Spleen (tissue), 11 donors: ENCODE measurements around the gene SNX5. TPM values are rescaled to one million over a fixed set of nuclear protein-coding genes. Genes with fewer than 3 reads are reported as not detected.
A peak's percentile ranks its signal among the peaks of the same experiment; 100 is the strongest.

Experiments used
- DNase-seq: peaks from one replicate; pipeline ENCODE4 v3.0.0-alpha.2; 2020
- H3K27ac ChIP-seq, 8 donors: fragments of 200-600 bp; sonication (generic) in 7 of 8; 1 replicate in 4 of 8; 2 replicates in 4 of 8; pipeline versions ENCODE4 v1.5.0 to v1.8.0; 2016 to 2021; ENCODE audit warnings: inconsistent platforms in 4 of 8, mild to moderate bottlenecking in 4 of 8, moderate library complexity in 1 of 8
- H3K27me3 ChIP-seq, 7 donors: fragments of 200-600 bp; sonication (generic) in 6 of 7; replicated peaks in 1 of 7; 1 replicate in 4 of 7; 2 replicates in 3 of 7; pipeline versions ENCODE4 v1.5.0 to v1.8.0; 2016 to 2021; ENCODE audit warnings: inconsistent platforms in 3 of 7, mild to moderate bottlenecking in 1 of 7
- H3K36me3 ChIP-seq, 6 donors: fragments of 200-600 bp; sonication (generic) in 5 of 6; 1 replicate in 4 of 6; 2 replicates in 2 of 6; pipeline versions ENCODE4 v1.5.0 to v1.8.0; 2016 to 2021; ENCODE audit warnings: inconsistent platforms in 2 of 6
- H3K4me1 ChIP-seq, 6 donors: fragments of 200-600 bp; sonication (generic) in 5 of 6; 1 replicate in 3 of 6; 2 replicates in 3 of 6; pipeline versions ENCODE4 v1.5.0 to v1.8.0; 2016 to 2021; ENCODE audit warnings: inconsistent platforms in 3 of 6
- H3K4me3 ChIP-seq, 8 donors: fragments of 200-600 bp; sonication (generic) in 7 of 8; 1 replicate in 4 of 8; 2 replicates in 4 of 8; pipeline versions ENCODE4 v1.5.0 to v1.8.0; 2016 to 2021; ENCODE audit warnings: inconsistent platforms in 4 of 8, mild to moderate bottlenecking in 4 of 8, moderate library complexity in 2 of 8
- H3K9me3 ChIP-seq, 8 donors: fragments of 200-600 bp; sonication (generic) in 7 of 8; 1 replicate in 4 of 8; 2 replicates in 4 of 8; pipeline versions ENCODE4 v1.5.0 to v1.8.0; 2016 to 2021; ENCODE audit warnings: inconsistent platforms in 4 of 8
- CTCF ChIP-seq, 11 experiments: fragments of 200-600 bp in 7 of 11; fragments of 450-650 bp in 4 of 11; sonication (generic) in 4 of 11; IDR thresholded peaks in 8 of 11; conservative IDR thresholded peaks in 3 of 11; 1 replicate in 7 of 11; 2 replicates in 4 of 11; pipeline versions ENCODE4 v1.4.0 to v1.8.0; 2016 to 2021; ENCODE audit warnings: antibody characterized with exemption in 11 of 11, inconsistent platforms in 4 of 11, mild to moderate bottlenecking in 1 of 11
- POLR2A ChIP-seq, 3 donors: fragments of 450-650 bp; IDR thresholded peaks; one replicate each; pipeline ENCODE4 v1.5.1; 2017; ENCODE audit warnings: antibody characterized with exemption in 3 of 3, mild to moderate bottlenecking in 1 of 3
- POLR2AphosphoS5 ChIP-seq, 3 donors: sonication (generic); formaldehyde crosslinking; IDR thresholded peaks; one replicate each; pipeline ENCODE4 v1.5.1; 2017; ENCODE audit warnings: antibody characterized with exemption in 3 of 3
- whole genome bisulfite sequencing, 5 donors: extraction: QIAGEN DNeasy Blood & Tissue Kit in 3 of 5; methylation state at CpG; one replicate each; pipeline versions ENCODE4 v1.1.5 to v1.1.7; 2013 to 2018; 5-methylcytosine and 5-hydroxymethylcytosine counted together
- intact Hi-C: fragments of 100-400 bp; cut with DNase I; formaldehyde crosslinking; loops from one replicate; pipeline ENCODE4 v1.15.0; 2023; ENCODE audit warnings: low total_unique reads
- polyA plus RNA-seq, 3 donors: library from polyadenylated mRNA; stranded (reverse); fragments of 200-250 nt; gene quantifications; one replicate each; pipeline ENCODE4 v1.2.1, GENCODE V29; 2013
- total RNA-seq, 7 donors: library from RNA; depleted of rRNA in 3 of 7; stranded (reverse); fragments of >200 nt in 3 of 7; fragmentation: NEBNext Ultra II Directional in 4 of 7; extraction: Animal tissue kit (Norgen Biotek cat#: 25700) in 4 of 7; gene quantifications; one replicate each; pipeline versions ENCODE4 v1.1.0 to v1.2.1, GENCODE V29; 2016 to 2021
- donor health status: healthy with polysubstance abuse.
- donor health status: DM: no; HTN: no; CAD: no; lungs with moderate emphysema.
- donor health status: DM: no; HTN: no; CAD: no.
- donor health status: Bipolar disorder and iron deficiency.
- donor health status: healthy.
- donor health status: DM: no; HTN: no; CAD: no.
- donor health status: DM: yes; HTN: yes; CAD: no.

SNX5 gene
- total and polyA plus RNA-seq, 10 donors = 126 to 261 (median 175) TPM

GRCh38 chr20:17967521-17968365, 851 bp downstream of the SNX5 start:
- no peaks in the 10 kb centered on the region for H3K27me3 ChIP-seq
- DNase-seq = no peak
- intact Hi-C loops = no loop called here
- no peaks in the 10 kb centered on the region for H3K36me3 ChIP-seq
- H3K27ac ChIP-seq = peak overlapping the region; percentile 95 to 99 (median 98)
- H3K9me3 ChIP-seq = no peaks in the 10 kb centered on the region
- peak overlapping the region; percentile 76 to 94 (median 86) for H3K4me3 ChIP-seq
- TF ChIP-seq POLR2A (IDR thresholded peaks at IDR 0.05) (peak in 1 of 3 donors; percentile 16), CTCF (IDR thresholded peaks at IDR 0.05 in 8 of 11, conservative IDR thresholded peaks at IDR 0.05 in 3 of 11) (no peak), POLR2AphosphoS5 (IDR thresholded peaks at IDR 0.05) (no peak)
- WGBS, 5 donors = 0 to 1% (median 0%) methylated on average over 27 to 41 of the region's 41 CpGs
- peaks cover 31 to 85% (median 75%) of the 10 kb centered on the region in 6 donors for H3K4me1 ChIP-seq

GRCh38 chr20:17966432-17967310, 1.9 kb downstream of the SNX5 start:
- Histone ChIP-seq H3K27ac (peak overlapping the region; percentile 95 to 99 (median 98)), H3K4me3 (peak overlapping the region; percentile 76 to 94 (median 86)), H3K27me3 (no peaks in the 10 kb centered on the region), H3K9me3 (no peaks in the 10 kb centered on the region), H3K4me1 (peaks cover 30 to 85% (median 75%) of the 10 kb centered on the region in 6 donors), H3K36me3 (no peaks in the 10 kb centered on the region)
- TF ChIP-seq CTCF (IDR thresholded peaks at IDR 0.05 in 8 of 11, conservative IDR thresholded peaks at IDR 0.05 in 3 of 11) (peak in 8 of 11 experiments; percentile 22 to 54 (median 40)), POLR2A (IDR thresholded peaks at IDR 0.05) (no peak)
- WGBS, 5 donors = 2 to 4% (median 3%) methylated on average over 9 of the region's 9 CpGs
- intact Hi-C loops = no loop called here
- no peak for DNase-seq

GRCh38 chr20:17965042-17965697, 3.4 kb downstream of the SNX5 start:
- peaks cover 41 to 85% (median 75%) of the 10 kb centered on the region in 6 donors for H3K4me1 ChIP-seq

More at GRCh38 chr20:17965042-17965697, 3.4 kb downstream of the SNX5 start:
- H3K4me3 ChIP-seq = peak overlapping the region in 7 of 8 donors; percentile 76 to 94 (median 87)
- no peaks in the 10 kb centered on the region for H3K36me3 ChIP-seq
- peak in 2 of 3 donors; percentile 24 to 60 for TF ChIP-seq POLR2AphosphoS5 (IDR thresholded peaks at IDR 0.05)
- TF ChIP-seq POLR2A (IDR thresholded peaks at IDR 0.05) = no peak
- no peak for TF ChIP-seq CTCF (IDR thresholded peaks at IDR 0.05 in 8 of 11, conservative IDR thresholded peaks at IDR 0.05 in 3 of 11)
- intact Hi-C loops = no loop called here
- H3K9me3 ChIP-seq = no peaks in the 10 kb centered on the region
- WGBS, 5 donors = 30 to 45% (median 34%) methylated on average over 9 of the region's 9 CpGs
- peak overlapping the region; percentile 95 to 99 (median 98) for H3K27ac ChIP-seq
- no peaks in the 10 kb centered on the region for H3K27me3 ChIP-seq
- DNase-seq = peak; percentile 80
